GM12891 (cell line): ENCODE results near the gene SPARCL1.
A peak's percentile ranks its signal among the peaks of the same experiment; 100 is the strongest.
"Not testable (repeated sequence)": the region's sequence is repeated elsewhere in the genome, so short reads cannot be mapped to it uniquely, and the experiment has no call there.

Experiments used
- DNase-seq: peaks from one replicate; pipeline ENCODE4 v3.0.0; 2011; ENCODE audit warnings: low spot score; ENCODE audit not compliant: insufficient read length
- FAIRE-seq: peaks from 2 replicates; lab custom pipeline; 2011; peaks lifted over from hg19 to GRCh38; lab: Jason Lieb, UNC
- PAX5 ChIP-seq: IDR thresholded peaks from 2 replicates; pipeline ENCODE4 v1.6.1; 2011; ENCODE audit warnings: low read length, moderate library complexity, mild to moderate bottlenecking; ENCODE audit not compliant: insufficient read depth, severe bottlenecking
- POLR2A ChIP-seq: IDR thresholded peaks from 2 replicates; pipeline ENCODE4 v1.6.1; 2011; ENCODE audit warnings: low read depth, low read length, control low read depth
- POLR2AphosphoS5 ChIP-seq: IDR thresholded peaks from 2 replicates; pipeline ENCODE4 v1.6.1; 2011; ENCODE audit warnings: low read depth, low read length, control low read depth
- POU2F2 ChIP-seq: IDR thresholded peaks from 2 replicates; pipeline ENCODE4 v1.6.1; 2011; ENCODE audit warnings: low read depth, mild to moderate bottlenecking, control low read depth, low read length, moderate library complexity
- SPI1 ChIP-seq: IDR thresholded peaks from 2 replicates; pipeline ENCODE4 v1.6.1; 2011; ENCODE audit warnings: low read depth, low read length, control low read depth
- TAF1 ChIP-seq: IDR thresholded peaks from 2 replicates; pipeline ENCODE4 v1.6.1; 2011; ENCODE audit warnings: low read depth, low read length, control low read depth

SPARCL1 gene

DNA sequence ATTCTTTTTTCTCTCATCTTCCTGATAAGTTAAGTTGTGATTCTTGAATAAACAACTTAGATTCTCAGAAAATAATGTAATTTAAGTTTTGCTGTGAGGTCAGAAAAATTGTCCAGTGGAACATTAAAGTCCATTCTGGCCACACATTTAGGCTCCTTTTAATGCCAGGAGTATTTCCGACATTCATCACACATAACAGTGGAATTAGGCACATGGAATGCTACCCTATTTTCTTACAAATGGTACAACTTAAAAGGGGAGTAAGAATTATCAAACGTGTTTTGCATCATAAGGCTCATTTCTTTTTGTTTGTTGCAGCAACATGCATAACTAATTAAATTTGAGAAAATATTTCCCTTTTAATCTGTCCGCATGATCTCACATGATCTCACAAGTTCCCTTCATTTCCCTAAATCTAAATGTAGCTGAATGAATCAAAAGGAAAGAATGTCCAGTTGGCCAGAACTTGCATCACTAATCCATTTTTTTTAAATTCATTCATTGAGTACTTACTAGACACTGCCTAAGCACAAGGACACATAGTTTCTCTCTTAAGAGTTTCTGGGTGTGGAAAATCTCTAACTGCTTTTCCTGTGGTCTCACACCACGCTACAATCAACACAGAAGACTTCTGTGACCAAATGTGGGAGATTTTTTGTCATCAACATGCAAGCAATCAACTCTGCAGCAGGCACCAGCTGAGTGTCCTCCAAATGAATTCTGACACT is 22.0 kb downstream of the SPARCL1 start:
- DNase-seq (no peak), FAIRE-seq (no peak)
- no peak for TF ChIP-seq POLR2A
- no peak for TF ChIP-seq TAF1
- no peak for TF ChIP-seq POLR2AphosphoS5
- TF ChIP-seq SPI1 = no peak
- TF ChIP-seq POU2F2 = no peak
- no peak for TF ChIP-seq PAX5

DNA sequence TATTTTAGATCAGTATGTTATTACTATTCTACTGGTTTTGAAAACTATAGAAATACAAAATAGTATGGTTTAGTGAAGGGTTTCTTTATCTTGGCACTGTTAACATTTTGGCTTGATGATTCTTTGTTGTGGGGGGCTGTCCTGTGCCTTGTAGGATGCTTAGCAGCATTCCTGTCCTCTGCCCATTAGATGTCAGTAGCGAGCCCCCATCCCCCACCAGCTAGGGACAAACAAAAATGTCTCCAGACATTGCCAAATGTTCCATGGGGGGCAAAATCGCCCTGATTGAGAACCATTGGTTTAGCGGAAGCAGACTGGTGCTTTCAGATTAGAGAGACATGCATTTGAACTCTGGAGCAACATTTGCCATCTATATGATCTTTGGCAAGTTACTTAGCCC is 23.3 kb downstream of the SPARCL1 start:
- FAIRE-seq (no peak), DNase-seq (no peak)
- no peak for TF ChIP-seq POU2F2
- TF ChIP-seq POLR2A = no peak

DNA sequence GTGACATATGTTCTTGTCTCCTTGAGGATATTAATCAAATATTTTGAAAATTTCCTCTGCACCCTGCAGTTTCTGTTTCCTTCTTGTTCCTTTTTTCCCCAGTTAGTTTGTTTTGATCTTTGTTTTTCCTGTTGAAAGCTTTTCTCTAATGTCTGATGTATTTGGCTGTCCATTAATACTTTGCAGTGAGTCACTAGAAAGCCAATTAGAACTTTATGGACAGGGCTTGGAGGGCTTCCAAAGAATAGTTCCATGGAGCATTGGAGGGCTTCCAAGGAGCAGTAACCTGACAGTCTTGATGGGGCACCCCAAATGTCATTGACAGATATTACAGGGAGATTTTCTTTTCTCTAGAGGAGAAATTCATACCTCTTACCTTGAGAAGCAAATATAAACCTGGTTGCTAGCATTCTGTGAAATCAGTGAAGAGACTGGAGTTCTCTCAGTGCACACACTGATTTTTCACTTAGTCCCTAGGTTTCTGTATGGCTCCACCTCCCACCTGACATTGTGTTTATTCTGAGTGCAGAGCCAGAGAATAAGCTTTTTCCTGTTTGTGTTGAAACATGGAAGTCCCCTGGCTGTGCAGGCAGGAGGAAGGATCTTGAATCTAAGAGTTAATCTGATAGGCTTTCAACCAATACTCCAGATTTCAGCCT is 26.5 kb downstream of the SPARCL1 start:
- TF ChIP-seq POU2F2 = no peak
- DNase-seq (no peak), FAIRE-seq (no peak)

DNA sequence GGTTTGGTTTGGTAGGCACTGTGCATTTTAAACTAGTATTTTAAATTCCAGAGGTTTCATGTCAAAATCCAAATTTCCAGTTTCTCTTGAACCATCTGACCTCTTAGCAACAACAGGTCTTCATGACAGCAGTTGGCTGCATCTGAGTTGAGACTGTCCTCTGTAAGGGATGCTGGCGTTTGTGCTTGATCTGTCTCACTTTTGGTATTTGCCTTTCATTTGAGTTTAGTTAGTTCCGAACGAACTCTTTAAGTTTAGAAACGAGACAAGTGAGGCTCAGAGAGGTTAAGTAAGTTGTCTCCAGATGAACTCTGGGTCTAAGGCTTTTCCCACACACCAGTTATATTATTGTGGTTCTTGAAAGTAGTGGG is 29.1 kb downstream of the SPARCL1 start:
- TF ChIP-seq TAF1 (no peak), SPI1 (no peak), POLR2A (no peak), PAX5 (no peak), POLR2AphosphoS5 (no peak), POU2F2 (no peak)
- FAIRE-seq (peak; percentile 43), DNase-seq (no peak)

DNA sequence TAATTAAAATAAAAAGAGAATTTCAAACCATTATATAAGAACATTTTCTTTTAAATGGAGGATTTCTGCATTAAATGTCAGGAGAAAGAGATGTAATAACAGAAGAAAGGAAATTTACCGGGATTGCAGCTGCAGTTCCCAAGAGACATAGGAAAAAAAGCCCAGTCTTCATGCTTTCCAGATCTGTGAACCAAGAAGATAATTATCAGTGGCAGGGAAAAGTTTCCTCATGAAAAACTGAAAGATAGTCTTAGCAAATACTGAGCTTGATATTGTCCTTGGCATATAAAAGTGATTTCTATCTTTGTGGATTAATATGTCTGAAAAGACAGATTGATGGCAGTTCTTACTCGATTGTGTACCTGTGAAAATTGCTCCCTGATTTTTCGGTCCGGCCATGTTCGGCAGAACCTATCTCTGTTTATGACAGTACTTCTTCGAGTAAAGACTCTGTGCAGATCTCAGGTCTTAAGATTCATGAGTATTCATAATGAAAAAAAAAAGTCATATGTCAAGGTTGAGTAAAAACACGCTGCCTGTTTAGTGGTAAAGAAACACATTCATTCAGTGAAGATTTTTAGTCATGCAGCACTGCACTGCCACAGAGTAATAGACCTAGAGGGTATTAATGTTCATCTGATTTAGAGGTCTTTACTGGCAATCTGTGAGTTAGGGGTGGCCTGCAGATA is 29.6 kb downstream of the SPARCL1 start:
- DNase-seq (no peak), FAIRE-seq (peak; percentile 74)
- TF ChIP-seq PAX5 (peak; percentile 65), SPI1 (no peak)

DNA sequence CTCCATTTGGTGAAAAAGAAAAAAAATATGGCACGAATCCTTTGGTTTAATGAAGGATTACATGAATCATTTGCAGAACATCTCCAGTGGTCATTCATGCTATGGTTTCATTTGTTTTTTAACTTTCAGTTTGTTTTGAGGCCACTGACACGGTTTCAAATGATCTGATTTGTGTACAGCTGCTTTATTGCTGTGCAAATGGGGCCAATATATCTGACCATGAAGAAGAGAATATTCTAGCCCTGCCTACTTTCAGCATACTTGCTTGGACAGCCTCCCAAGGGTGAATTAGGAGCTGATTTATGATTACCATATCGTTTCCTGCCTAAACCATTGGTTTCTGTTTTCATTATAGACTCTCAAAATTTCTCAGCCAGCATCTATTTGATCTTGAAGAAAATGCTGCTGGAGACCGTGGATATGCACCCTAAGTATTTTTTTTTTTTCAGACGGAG is 30.7 kb downstream of the SPARCL1 start:
- FAIRE-seq = peak; percentile 50
- no peak for DNase-seq
- TF ChIP-seq TAF1 (no peak), POU2F2 (no peak), POLR2A (no peak), POLR2AphosphoS5 (no peak)

DNA sequence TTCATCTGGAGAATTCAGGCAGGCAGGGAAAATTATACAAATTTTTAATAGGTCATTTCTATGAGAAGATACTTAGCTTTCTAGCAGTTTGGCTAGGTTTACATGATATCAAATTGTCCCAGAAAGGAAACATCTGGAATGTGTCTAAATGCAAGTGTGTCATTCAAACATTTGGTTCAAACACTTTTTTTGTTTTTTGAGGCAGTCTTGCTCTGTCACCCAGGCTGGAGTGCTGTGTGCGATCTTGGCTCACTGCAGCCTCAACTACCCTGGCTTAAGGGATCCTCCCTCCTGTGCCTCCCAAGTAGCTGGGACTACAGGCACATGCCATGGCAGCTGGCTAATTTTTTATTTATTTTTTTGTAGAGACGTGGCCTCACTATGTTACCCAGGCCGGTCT is 31.6 kb downstream of the SPARCL1 start:
- TF ChIP-seq POLR2A = no peak
- no peak for TF ChIP-seq SPI1
- no peak for TF ChIP-seq POU2F2
- no peak for TF ChIP-seq TAF1
- TF ChIP-seq POLR2AphosphoS5 = no peak
- TF ChIP-seq PAX5 = no peak
- DNase-seq (no peak), FAIRE-seq (no peak)

DNA sequence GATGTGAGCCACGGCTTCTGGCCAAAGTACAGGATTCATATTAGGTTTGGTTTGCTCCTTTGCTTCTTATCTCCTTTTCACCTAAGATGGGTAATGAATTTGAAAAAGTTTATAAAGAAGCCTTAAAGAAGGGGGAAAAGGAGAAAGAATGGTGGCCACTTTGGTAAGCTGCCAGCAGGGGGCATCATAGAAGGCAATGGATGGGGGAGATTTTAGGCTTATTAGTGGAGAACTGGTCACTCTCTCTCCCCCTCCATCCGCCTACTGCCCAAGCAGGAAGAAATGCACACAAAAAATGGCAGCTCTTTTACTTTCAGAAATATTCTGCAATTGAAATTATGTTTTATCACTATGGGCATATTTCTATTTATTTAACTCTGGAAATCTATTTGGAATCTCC is 32.0 kb downstream of the SPARCL1 start:
- TF ChIP-seq POU2F2 = no peak
- TF ChIP-seq POLR2AphosphoS5 = no peak
- TF ChIP-seq POLR2A = no peak
- TF ChIP-seq SPI1 = no peak
- no peak for TF ChIP-seq TAF1
- no peak for TF ChIP-seq PAX5
- no peak for FAIRE-seq
- DNase-seq = no peak

DNA sequence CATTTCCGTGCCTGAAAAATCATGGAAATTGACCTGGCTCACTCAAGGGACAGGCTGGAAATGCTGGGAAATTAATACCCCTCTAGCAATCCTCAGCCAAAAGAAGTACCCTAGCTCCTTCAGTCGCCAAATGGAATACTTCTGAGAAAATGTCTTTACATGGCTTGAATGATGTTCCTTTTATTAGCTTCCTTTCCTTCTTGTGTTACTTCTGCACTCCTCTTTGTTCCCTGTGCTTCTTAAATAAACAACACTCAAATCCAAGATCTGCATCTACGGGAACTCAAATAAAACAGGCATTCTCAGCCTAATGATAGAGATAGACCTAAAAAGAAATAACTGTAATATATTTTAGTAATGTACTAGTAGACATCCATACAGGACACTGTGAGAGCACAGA is 36.1 kb downstream of the SPARCL1 start:
- TF ChIP-seq POU2F2 (no peak), SPI1 (no peak)
- FAIRE-seq = no peak
- no peak for DNase-seq

DNA sequence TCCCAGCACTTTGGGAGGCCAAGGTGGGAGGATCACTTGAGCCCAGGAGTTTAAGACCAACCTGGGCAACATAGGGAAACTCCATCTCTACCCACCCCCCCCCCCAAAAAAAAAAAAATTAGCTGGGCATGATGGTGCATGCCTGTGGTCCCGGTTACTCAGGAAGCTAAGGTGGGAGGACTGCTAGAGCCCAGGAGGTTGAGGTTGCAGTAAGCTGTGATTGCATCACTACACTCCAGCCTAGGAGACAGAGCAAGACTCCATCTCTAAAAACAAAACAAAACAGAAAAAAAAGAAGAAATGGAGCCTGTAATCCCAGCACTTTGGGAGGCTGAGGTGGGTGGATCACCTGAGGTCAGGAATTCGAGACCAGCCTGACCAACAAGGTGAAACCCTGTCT is 37.3 kb downstream of the SPARCL1 start:
- DNase-seq, FAIRE-seq: not testable (repeated sequence)

DNA sequence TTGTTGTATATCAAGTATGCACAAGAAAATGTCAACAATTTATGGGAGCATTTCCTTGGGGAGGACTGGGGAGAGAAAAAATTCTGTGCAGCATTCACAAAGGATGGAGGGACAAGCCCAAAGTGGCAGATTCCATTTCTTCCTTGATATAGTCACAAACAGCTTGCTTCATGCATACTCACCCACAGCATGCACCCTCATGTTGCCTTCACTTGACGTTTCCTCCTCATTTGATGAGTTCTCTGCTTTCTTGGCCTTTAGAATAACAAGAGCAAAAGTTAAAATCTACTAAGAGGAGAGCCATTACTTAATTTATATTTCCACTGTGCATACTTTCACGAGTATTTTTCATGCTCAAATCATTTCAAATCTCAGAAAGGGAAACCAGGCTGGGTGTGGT is 37.7 kb downstream of the SPARCL1 start:
- no peak for FAIRE-seq
- no peak for TF ChIP-seq POU2F2
- no peak for TF ChIP-seq TAF1
- TF ChIP-seq POLR2A = no peak
- no peak for DNase-seq
